GM18507 (cell line): ENCODE results near the gene GNAO1.

Experiments used
- DNase-seq: peaks from one replicate; pipeline ENCODE4 v3.0.0; 2011; ENCODE audit warnings: low read depth; ENCODE audit not compliant: insufficient read length; ENCODE audit errors: extremely low spot score
- FAIRE-seq: peaks from 2 replicates; lab custom pipeline; 2011; peaks lifted over from hg19 to GRCh38; lab: Jason Lieb, UNC

The GNAO1 gene

GRCh38 chr16:56262148-56262547 is 70.9 kb downstream of the GNAO1 start:
- no peak for FAIRE-seq
- no peak for DNase-seq

GRCh38 chr16:56262551-56263245 is 71.4 kb downstream of the GNAO1 start:
- DNase-seq (no peak), FAIRE-seq (no peak)

GRCh38 chr16:56263711-56264608 is 72.7 kb downstream of the GNAO1 start:
- DNase-seq, result no peak
- FAIRE-seq, result no peak

- no peak for FAIRE-seq
- no peak for DNase-seq
These were observed 73.3 kb downstream of the GNAO1 start for GRCh38 chr16:56264609-56264972.

- no peak for DNase-seq
- FAIRE-seq, result no peak
These were observed 73.9 kb downstream of the GNAO1 start for GRCh38 chr16:56265184-56265583.

GRCh38 chr16:56265746-56266145 is 74.5 kb downstream of the GNAO1 start:
- FAIRE-seq (no peak), DNase-seq (no peak)

- FAIRE-seq (no peak), DNase-seq (no peak)
These were observed 75.6 kb downstream of the GNAO1 start for GRCh38 chr16:56266641-56267607.

- no peak for FAIRE-seq
These were observed 76.6 kb downstream of the GNAO1 start for GRCh38 chr16:56267888-56268287.

GRCh38 chr16:56268799-56269198 is 77.5 kb downstream of the GNAO1 start:
- DNase-seq, result no peak
- no peak for FAIRE-seq

More at GRCh38 chr16:56267888-56268287, 76.6 kb downstream of the GNAO1 start:
- DNase-seq, result no peak

GRCh38 chr16:56269281-56269680 is 78.0 kb downstream of the GNAO1 start:
- no peak for FAIRE-seq
- no peak for DNase-seq

- DNase-seq, result no peak
- FAIRE-seq, result no peak
These were observed 78.8 kb downstream of the GNAO1 start for GRCh38 chr16:56269811-56270684.

- no peak for DNase-seq
- no peak for FAIRE-seq
These were observed 79.5 kb downstream of the GNAO1 start for GRCh38 chr16:56270828-56271227.

- no peak for DNase-seq
- FAIRE-seq, result no peak
These were observed 81.2 kb downstream of the GNAO1 start for GRCh38 chr16:56272583-56272894.

GRCh38 chr16:56273615-56274014 is 82.3 kb downstream of the GNAO1 start:
- FAIRE-seq (no peak), DNase-seq (no peak)

GRCh38 chr16:56274369-56274768 is 83.1 kb downstream of the GNAO1 start:
- DNase-seq (no peak), FAIRE-seq (no peak)

GRCh38 chr16:56275076-56275475 is 83.8 kb downstream of the GNAO1 start:
- DNase-seq (no peak), FAIRE-seq (no peak)

- DNase-seq (no peak), FAIRE-seq (no peak)
These were observed 84.5 kb downstream of the GNAO1 start for GRCh38 chr16:56275801-56276200.

- DNase-seq, result no peak
- no peak for FAIRE-seq
These were observed 85.8 kb downstream of the GNAO1 start for GRCh38 chr16:56277075-56277474.

GRCh38 chr16:56278196-56278855 is 87.0 kb downstream of the GNAO1 start:
- no peak for FAIRE-seq
- DNase-seq, result no peak
